Islet of Langerhans (tissue), 1 donor: ENCODE results near the gene PARD6A.

ENCODE experiments used
- FAIRE-seq: peaks from one replicate; lab custom pipeline; 2011; peaks lifted over from hg19 to GRCh38; lab: Jason Lieb, UNC

Gene PARD6A

DNA sequence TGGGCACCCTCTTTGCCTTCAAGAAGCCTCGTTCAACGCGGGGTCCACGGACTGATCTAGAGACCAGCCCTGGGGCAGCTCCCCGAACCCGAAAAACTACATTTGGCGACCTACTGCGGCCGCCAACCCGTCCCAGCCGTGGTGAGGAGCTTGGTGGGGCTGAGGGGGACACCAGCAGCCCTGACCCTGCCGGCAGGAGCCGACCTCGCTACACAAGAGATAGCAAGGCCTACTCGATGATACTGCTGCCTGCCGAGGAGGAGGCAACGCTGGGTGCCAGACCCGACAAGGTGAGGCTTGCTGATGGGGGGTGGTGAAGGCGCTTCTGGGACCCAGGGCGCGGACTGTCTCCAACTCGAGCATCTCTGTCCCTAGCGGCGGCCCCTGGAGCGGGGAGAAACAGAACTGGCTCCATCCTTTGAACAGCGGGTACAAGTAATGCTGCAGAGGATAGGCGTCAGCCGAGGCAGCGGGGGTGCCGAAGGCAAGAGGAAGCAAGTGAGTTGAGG, 6.3 kb upstream of the PARD6A start:
- FAIRE-seq, result no peak

DNA sequence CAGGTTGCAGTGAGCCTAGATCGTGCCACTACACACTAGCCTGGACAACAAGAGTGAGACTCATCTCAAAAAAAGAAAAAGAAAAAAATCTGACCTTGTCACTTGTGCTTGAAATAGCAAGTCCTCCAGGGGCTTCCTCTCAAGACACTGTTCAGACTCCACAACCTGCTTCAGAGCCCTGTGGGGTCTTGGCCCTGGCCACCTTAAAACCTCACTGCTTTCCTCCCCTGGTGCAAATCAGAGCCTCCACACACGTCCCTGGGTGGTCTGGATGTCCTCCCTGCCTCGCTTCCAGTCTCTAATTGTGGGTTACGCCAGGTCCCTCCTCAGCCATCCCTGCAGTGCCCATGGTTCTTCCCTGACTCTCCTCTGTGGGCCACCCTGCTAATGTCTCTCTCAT, 5.4 kb upstream of the PARD6A start:
- no peak for FAIRE-seq

DNA sequence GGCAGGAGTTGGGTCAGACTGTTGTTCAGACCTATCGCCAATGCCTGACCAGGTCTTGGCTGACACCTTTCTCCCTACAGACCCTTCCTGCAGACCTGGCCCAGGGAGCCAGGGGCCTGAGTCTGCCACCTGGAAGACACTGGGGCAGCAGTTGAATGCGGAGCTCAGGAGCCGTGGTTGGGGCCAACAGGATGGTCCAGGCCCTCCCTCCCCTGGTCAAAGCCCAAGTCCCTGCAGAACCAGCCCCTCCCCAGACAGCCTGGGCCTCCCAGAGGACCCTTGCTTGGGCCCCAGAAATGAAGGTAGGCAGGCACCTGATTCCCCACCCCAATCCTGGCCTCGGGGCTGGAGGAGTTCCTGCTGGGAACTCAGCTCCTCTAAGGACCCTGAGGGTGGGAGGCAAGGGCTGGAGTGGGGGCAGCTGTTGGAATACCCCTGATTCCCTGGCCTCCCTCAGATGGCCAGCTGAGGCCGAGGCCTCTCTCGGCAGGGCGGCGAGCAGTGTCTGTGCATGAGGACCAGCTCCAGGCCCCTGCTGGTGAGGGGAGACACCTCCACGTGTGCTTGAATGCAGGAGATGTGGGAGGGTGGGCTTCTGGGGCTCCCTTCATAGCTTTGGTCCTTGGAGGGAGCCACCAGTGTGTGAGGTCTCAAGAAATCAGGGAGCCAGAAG, 4.3 kb upstream of the PARD6A start:
- no peak for FAIRE-seq

DNA sequence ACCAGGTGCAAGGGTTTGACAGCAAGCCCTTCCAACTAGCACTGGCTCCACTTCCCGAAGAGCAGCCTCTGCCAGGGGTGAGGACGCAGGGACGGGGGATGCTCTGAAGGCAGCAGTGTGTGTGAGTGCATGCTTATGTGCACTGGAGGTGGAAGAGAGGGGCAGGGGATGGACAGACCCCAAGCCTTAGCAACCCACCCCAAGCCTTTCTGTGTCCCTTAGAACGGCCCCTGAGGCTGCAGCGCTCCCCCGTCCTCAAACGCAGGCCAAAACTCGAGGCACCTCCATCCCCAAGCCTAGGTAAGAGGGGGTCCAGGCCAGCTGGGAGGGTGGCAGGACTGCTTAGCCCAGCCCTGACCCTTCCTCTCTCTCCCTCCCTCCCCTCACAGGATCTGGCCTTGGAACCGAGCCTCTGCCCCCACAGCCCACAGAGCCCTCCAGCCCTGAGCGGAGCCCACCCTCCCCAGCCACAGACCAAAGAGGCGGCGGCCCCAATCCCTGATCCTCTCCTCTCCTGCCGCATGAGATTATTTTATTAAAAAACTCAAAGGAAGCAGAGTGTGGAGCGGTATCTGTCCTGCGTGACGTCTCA, 3.6 kb upstream of the PARD6A start:
- FAIRE-seq, result no peak

DNA sequence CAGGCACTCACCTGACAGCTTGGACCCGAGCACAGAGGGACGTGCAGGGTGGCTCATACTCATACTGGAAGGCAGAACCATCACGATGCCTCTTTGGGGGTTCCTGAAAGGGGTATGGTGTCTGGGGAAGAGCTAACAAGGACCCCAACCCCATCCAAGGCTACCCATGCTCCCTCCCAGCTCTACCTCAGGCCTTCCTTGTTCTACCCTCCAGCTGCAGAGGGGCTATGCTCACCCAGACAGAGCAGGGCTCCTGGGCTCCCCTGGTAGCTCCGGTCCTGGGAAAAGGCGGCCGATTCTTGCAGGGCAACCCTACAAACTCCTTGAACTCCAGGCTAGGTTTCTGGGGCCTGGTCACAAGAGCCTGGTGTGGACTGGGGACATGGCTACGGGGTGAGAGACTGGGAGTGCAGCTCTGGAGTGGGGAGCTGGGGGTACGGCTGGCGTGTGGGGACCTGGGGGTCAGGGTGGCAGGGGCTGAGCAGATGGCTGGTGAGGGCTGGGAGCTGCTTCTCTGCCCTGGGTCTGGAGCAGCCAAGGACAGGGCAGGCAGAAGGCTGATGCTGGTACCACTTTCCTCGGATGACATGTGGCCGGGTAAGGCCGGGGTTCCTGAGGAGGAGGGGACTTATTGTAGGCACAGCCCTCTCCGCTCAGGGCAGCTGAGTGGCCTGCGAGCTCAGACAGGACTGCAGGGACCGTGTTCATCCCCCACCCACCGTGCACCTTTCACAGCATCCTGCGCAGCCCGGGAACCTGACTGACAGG, 2.8 kb upstream of the PARD6A start:
- no peak for FAIRE-seq

DNA sequence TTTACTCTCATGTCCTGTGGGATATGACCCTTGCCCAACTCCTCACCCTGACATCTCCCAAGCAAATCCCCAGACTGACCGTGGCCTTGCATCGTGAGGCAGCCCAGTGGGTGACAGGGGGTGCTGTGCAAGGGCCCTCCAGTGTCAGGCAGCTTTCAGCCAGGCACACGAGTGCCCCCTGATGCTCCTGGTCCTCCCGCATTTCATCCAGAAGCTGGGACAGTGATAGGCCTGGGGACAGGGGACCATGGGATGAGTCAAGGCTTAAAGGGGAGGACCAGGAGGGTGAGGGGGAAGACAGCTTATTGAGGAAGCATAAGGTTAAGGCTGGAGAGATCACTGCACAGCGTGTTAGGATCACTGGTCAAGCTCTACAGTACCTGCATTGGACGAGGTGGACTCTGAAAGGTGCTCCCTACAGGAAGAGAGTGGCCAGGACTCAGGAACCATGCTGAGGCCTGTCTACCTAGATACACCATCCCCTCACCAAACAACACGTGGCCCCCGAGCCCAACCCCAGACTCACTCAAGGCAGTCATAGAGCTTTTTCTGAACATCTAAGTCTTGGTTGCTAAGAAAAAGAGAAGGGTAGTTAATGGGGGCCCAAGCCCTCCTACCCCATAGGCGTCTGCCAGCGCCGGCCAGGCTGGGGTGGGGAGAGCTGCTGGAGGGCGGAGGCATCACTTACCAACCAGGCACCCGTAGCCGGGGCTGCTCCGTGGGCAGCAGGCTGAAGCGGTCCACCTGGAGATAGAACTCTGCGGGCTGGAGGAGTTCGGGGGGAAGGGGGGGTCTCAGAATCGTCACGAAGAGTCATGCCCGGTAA, 1.7 kb upstream of the PARD6A start:
- no peak for FAIRE-seq

DNA sequence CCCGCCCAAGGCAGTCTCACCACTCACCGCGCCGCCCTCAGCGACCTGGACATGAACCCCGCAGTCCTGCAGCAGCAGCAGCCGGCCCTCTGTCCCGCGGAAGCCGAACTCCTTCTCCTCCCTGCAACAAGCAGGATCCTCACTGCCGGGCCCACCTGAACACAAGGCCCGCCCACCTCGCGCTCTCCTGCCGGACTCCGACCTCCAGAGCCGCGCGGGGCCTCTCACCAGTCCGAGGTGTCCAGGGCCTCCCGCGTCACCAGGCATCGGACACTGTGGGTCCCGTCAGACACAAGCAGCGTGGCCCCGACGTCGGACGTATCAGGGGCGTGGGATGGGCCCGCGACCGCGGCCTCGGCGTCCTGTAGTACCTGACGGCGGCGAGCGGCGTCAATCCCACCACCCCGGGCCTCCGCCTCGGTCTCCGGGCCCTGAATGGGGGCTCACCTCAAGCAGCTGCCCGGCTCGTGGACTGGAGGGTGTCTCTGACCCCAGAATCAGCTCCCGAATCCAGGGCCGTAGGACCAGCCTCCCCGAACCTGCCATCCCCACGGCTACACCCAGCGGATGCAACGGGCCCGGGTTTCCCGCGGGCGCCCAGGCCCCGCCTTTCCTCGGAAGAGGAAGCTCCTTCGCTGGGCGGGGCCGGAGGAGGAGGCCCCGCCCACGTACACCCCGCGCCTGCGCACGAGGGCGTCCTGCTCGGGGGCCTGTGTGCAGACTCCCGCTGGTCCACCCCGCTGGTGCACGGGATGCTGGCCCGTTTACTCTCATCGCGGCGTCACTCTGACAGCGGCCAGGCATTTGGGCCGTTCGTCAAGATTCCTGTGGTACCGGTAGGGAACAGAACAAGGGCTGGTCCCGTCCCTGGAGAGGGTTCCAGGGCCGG, 841 bp upstream of the PARD6A start, which contains the start of gene ACD:
ACD (minus strand) TSS at position 586 of the 889 bp plus-strand sequence; CDS start at position 546, 40 bp downstream.
- FAIRE-seq, result no peak

DNA sequence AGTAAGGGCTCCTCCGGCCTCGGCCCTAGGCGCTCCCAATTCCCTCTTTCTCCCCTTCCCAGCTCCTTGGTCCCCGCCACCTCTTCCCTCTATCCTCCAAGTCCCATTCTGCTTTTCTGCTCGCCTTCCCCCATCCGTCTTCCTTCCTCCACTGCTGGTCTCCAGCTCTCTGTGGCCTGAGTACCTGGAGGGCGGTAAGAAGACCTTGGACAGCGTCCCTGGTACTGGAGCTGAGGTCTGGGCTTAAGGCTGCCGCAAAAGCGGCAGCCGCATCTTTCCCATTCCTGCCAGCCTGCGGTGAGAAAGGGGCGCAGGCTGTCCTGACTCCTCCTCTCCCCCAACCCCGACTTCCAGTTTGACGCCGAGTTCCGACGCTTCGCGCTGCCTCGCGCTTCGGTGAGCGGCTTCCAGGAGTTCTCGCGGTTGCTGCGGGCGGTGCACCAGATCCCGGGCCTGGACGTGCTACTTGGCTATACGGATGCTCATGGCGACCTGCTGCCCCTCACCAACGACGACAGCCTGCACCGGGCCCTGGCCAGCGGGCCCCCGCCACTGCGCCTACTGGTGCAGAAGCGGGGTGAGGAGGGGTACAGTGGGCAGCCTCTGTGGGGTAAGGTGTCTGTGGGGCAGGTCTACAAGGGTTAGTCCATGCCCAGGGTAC, 471 bp downstream of the PARD6A start:
- FAIRE-seq, result no peak

DNA sequence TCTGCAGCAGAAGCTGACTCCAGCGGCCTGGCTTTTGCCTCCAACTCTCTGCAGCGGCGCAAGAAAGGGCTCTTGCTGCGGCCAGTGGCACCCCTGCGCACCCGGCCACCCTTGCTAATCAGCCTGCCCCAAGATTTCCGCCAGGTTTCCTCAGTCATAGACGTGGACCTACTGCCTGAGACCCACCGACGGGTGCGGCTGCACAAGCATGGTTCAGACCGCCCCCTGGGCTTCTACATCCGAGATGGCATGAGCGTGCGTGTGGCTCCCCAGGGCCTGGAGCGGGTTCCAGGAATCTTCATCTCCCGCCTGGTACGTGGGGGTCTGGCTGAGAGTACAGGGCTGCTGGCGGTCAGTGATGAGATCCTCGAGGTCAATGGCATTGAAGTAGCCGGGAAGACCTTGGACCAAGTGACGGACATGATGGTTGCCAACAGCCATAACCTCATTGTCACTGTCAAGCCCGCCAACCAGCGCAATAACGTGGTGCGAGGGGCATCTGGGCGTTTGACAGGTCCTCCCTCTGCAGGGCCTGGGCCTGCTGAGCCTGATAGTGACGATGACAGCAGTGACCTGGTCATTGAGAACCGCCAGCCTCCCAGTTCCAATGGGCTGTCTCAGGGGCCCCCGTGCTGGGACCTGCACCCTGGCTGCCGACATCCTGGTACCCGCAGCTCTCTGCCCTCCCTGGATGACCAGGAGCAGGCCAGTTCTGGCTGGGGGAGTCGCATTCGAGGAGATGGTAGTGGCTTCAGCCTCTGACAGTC, 1.3 kb downstream of the PARD6A start:
- no peak for FAIRE-seq

DNA sequence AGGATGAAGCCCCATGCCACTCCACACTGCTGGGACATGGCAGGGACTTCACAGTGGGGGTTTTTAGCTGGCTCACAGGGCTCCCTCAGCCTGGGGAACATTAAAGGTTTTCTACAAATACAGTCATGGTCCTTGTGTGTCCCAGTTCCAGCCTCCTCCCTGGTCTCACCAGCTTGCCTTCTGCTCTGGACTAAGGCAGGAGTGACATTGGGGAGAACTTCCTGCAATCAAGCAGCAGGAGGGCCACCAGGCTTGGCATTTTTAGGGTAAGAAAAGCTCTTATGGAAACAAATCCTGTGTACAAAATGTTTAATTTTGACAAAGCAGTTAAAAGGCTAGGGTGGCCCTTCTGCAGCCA, 1.9 kb downstream of the PARD6A start:
- FAIRE-seq, result no peak

DNA sequence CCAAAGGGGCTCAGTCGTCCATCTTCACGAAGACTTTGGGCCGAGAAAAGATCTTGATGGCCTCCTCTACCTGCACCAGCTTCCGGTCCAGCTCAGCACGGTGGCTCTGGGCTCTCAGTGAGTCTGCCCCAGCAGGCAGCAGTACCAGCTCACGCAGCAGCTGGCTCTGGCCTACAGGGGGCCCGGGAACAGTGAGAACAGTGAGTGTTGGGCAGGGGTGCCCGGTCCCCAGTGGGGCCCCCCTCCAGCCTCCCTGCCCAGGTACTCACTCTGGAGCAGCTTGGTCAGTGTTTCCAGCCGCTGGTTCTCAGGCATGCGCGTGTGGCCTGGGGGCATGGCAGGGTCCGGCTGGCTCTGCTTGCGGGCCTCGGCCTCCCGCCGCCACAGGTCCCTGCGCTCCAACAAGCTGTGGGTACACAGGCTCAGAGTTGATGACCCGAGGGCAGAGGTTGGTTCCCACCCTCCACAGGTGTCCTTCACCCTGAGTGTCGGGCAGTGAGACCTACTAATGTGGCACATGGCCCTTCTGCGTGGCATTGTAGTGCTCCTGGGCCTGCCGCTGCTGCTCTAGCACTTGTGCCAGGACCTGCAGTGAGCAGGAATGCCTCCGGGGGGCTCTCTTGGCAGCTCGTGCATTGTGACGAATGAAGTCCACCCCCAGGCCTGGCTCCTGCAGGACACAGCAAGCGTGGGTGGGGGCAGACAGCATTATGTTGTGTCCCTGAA, 2.6 kb downstream of the PARD6A start:
- FAIRE-seq, result no peak

DNA sequence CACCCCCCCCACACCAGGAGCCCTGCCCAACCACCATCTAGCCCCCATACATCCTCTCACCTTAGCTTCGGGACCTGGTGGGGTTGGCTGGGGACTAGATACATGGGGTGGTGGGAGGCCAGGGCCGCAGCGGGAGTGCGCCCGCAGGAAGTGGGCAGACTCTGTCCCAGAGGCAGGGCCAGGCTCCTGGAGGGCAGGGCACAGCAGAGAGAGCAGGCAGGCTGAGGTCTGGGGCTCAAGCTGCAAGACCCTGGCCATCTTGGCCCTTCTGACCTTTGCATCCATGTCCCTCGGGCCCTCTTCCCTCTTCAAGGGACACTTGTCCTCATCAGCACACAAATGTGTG, 3.1 kb downstream of the PARD6A start:
- FAIRE-seq, result no peak

DNA sequence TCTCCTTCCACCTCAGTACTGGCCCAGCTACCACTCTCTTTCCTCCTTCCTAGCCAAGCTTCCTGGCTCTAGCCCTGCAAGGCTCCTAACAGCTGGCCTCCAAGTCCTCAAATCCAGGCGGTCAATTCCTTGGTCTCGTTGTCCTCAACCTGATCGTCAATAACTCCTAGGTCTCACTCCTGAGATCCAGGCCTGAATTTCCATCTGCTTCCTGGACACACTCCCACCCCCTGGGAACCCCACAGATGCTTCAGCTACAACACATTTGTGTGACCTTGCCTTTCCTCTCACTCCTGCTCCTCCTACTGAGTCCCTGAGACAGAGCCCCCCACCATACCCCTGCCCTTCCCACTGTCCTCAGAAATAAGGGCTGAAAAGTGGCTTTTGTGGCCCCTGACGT, 3.5 kb downstream of the PARD6A start:
- FAIRE-seq, result no peak

DNA sequence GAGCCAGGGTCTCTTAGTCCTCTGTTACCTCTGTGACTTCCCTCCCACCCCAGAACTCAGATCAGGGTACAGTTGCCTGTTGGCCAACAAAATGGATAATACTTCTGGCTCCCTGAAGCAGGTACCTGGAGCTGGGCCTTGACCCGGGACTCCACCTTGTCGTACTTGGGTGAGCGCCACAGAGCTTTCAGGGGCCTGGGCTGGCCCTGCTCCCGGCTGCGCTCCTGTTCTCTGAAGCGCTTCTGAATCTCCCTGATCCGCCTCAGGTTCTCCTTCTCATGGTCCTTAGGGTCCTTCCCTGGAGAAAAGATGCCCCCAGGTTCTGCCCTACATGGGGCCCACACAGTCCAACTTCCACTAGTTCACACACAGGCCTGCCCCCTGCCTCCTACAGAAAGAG, 4.1 kb downstream of the PARD6A start:
- FAIRE-seq, result no peak

DNA sequence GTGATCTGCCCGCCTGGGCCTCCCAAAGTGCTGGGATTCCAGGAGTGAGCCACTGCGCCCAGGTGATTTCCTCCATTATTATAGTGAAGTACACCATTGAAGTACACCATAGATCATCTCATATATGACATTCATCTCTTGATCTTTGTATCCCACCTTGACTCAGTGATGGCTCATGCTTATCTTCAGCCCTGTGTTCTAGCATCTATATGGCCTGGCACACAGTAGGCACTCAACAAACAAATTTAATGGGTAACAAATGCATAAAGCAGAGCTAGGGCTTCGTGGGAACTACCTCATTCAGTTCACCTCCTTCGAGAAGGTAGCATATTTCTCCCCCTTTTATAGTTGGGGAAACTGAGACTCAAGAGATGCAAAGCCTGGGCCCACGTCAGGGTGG, 4.8 kb downstream of the PARD6A start:
- no peak for FAIRE-seq

DNA sequence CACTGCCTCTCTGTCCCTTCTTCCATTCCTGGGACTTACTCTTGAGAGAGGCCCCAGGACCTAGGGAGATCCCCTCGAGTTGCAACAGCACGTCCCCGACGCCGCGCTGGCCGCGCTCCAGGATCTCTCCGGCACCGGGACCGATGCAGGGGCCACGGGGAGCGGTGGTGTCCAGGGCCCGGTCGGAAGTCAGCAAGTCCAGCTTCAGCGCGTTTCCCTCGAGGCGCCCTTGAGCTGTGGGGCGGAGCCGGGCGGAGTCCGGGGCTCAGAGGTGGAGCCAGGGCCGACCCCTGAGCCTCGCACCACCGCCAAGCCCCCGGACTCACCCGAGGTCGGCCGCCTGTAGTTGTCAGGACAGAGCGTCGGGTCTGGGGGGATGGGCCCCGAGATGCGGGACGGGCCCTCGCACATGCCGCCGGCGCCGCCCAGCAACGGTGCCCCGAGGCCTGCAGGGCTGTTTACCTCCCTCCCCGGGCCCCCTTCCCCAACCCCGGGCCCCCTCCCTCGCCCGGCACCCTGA, 5.3 kb downstream of the PARD6A start:
- no peak for FAIRE-seq

DNA sequence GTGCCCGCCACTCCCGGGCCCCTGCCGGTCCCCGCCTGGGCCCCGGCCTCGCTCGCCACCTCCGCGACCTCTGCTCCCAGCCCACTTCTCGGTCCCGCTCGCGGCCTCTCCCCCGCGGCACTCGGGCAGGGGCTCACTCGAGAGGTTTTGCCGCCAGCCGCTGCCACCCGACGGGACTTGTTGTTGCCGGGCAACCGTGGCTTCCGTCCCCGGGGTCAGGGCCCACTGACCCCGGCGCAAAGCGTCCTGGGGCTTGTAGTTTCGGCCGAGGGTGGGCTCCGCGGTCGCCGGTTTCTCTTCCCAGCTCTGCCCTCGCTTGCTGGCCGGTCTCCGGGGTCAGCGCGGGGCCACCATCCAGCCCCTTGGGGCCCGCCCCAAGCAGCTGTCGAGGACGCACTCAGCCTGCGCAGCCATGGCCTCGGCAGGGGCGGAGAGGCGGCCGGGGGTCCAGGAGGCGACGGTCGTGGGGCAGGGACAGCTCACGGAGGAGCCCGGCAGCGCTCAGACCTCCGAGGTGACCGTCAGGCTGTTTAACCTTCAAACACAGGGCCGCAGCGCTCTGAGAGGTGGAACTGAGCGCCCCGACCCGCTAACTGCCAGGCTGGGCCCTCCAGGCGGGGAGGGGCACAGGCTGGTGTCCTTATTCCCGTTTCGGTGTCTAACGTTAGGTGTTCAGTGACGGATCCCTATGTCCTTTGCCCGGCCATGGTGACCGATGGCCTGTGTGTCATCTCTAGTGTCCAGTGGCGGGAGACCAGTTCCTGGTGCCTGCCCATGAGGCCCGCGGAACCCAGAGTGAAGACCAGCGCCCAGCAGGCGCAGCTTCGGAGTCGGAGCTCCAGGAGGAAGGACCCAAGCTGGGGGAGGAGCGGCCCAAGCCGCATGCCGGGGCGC, 6.0 kb downstream of the PARD6A start, which contains the start of the genes C16orf86 and ENKD1:
C16orf86 (plus strand) TSS at position 256 of the 894 bp plus-strand sequence; CDS start at position 413, 157 bp downstream.
ENKD1 (minus strand) TSS at position 192 of the 894 bp plus-strand sequence. CDS start 308 bp downstream, outside the sequence.
- FAIRE-seq, result no peak

DNA sequence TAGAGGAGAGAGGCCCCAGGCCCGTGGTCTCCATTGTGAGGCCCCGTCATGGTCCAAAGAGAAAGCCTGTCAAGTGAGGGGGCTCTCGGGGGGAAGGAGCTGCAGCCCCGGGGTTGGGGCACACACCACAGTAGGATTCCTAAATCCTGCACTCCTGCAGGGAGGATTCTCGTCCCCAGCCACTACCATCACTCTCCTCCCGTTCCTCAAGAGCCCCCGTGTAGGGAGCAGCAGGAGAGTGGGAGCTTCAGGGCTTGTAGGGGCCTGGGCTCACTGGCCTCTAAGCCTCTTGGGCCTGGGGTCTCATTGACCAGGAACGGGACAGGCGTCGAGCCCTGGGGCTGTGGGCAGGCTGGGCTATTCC, 6.7 kb downstream of the PARD6A start:
- no peak for FAIRE-seq
